Right lobe of liver (tissue), 4 donors: ENCODE data around the gene TNRC18.

Experiments
- POLR2A ChIP-seq: fragments of 450-650 bp; IDR thresholded peaks from one replicate; pipeline ENCODE4 v1.6.1; 2017; ENCODE audit warnings: antibody characterized with exemption, mild to moderate bottlenecking
- TF ChIP-seq, protein P1 (sequence below), 4 donors: fragments of 200-600 bp in 3 of 4; fragments of 450-650 bp in 1 of 4; IDR thresholded peaks; one replicate each; pipeline versions ENCODE4 v1.5.1 to v1.8.0; 2016 to 2022; ENCODE audit warnings: antibody characterized with exemption in 4 of 4, mild to moderate bottlenecking in 2 of 4
- donor health status: DM: no; HTN: no; CAD: no.
- donor health status: DM: no; HTN: no; CAD: no.
- donor health status: DM: no; HTN: yes; CAD: no.

DNA sequence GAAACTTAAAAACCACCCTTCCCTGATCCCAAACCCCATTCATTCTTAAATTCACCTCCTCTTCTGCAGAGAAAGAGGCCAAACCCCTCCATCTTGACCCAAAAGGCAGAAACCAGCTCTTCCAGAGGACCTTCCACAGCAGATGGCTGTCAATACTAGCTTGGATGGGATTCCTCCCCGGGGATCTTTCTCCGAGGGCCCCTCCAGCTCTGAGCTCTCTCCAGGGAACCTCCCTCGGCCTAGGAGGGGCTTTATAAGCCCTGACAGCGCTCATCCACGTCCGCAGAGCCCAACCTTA lies 5.4 kb downstream of the TNRC18 start:
- TF ChIP-seq POLR2A: no peak
- TF ChIP-seq, protein P1, sequence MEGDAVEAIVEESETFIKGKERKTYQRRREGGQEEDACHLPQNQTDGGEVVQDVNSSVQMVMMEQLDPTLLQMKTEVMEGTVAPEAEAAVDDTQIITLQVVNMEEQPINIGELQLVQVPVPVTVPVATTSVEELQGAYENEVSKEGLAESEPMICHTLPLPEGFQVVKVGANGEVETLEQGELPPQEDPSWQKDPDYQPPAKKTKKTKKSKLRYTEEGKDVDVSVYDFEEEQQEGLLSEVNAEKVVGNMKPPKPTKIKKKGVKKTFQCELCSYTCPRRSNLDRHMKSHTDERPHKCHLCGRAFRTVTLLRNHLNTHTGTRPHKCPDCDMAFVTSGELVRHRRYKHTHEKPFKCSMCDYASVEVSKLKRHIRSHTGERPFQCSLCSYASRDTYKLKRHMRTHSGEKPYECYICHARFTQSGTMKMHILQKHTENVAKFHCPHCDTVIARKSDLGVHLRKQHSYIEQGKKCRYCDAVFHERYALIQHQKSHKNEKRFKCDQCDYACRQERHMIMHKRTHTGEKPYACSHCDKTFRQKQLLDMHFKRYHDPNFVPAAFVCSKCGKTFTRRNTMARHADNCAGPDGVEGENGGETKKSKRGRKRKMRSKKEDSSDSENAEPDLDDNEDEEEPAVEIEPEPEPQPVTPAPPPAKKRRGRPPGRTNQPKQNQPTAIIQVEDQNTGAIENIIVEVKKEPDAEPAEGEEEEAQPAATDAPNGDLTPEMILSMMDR (IDR thresholded peaks at IDR 0.05): no peak
